Measurements from ENCODE around the gene TMEM129.

Gene TMEM129

DNA sequence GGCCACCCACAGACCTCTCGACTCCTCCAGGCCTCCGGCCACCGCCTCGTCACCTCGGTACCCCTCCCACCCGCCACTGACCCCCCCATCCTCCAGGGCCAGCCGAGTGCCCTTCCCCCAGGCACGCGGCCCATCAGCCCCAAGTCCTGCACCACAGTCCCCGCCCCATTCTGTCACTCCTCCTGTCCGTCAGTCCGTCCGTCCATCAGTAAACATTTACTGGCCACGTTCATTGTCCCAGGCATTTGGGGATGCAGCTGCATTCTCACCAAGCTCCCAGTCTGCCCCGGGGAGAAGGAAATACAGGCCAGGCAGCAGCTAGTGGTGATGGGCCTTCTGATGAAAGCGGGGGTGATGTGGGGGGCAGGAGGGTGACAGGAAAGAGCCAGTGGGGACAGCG, 36.7 kb upstream of the TMEM129 start:
- no peak for DNase-seq (ENCODE audit: extremely low read depth, low read depth)
- TF ChIP-seq, protein P1, sequence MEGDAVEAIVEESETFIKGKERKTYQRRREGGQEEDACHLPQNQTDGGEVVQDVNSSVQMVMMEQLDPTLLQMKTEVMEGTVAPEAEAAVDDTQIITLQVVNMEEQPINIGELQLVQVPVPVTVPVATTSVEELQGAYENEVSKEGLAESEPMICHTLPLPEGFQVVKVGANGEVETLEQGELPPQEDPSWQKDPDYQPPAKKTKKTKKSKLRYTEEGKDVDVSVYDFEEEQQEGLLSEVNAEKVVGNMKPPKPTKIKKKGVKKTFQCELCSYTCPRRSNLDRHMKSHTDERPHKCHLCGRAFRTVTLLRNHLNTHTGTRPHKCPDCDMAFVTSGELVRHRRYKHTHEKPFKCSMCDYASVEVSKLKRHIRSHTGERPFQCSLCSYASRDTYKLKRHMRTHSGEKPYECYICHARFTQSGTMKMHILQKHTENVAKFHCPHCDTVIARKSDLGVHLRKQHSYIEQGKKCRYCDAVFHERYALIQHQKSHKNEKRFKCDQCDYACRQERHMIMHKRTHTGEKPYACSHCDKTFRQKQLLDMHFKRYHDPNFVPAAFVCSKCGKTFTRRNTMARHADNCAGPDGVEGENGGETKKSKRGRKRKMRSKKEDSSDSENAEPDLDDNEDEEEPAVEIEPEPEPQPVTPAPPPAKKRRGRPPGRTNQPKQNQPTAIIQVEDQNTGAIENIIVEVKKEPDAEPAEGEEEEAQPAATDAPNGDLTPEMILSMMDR (IDR thresholded peaks at IDR 0.05; ENCODE audit: low read depth, low read length, missing control alignments) = no peak
- H3K4me3 ChIP-seq (replicated peaks; ENCODE audit: low read depth, low read length) = no peak overlapping the region

DNA sequence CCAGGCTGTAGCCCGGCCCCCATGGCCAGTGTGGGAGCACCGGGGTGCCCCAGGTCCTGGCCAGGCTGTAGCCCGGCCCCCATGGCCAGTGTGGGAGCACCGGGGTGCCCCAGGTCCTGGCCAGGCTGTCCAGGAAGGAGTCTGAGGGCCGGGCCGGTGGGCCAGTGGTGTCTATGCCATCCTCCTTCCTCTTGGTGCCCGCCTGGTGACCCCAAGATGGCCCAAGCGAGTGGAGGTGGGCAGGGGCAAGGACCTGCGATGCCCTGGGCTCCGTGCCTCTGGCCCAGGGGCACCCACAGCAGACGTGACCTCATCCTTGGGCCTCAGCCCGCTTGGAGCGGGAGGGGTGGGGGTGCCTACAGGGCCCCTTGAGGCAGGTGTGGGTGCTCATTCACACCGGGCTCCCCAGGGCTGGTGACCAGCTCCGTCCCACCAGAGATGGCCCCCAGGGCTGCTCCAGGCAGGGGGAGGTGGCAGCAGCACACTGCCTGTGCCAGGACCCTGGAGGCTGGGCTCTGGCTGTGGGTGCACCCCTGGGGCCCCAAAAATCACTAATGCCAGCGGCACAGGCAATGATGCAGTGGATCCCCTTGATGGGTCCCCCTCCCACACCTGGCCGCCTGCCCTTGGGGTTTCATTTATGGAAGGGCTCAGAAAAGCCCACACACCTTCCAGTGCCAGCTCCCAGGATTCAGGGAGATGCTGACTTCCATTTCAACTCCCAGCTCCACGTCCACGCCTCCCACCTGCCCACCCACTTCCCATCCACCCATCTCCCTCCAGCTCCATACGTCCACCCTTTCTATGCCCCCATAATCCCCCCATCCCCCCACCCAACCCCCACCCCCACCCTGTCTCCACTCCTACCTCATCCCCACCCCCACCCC, 36.0 kb upstream of the TMEM129 start:
- TF ChIP-seq, protein P1 (IDR thresholded peaks at IDR 0.05; ENCODE audit: low read depth, low read length, missing control alignments) = no peak
- no peak for DNase-seq (ENCODE audit: extremely low read depth, low read depth)
- no peak overlapping the region for H3K4me3 ChIP-seq (replicated peaks; ENCODE audit: low read depth, low read length)

DNA sequence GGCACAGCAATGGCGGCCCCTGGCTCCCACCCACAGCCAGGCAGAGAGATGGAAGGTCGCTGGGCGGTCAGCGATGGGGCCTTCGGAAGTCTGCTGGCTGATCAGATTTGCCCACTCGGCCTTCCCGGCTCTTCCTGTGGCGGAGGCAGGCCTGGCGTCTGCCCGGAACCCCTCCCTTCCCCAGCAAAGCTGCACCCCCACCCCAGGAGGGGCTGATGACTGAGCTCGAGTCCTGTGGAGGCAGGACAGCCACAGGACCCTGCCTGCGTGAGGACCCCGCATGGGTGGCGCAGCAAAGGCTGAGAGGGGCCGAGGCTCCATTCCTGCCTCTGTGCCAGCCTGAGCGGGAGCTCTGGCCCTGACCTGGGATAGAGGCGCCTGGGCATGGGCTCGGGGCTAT, 35.0 kb upstream of the TMEM129 start:
- no peak for DNase-seq (ENCODE audit: extremely low read depth, low read depth)
- TF ChIP-seq, protein P1 (IDR thresholded peaks at IDR 0.05; ENCODE audit: low read depth, low read length, missing control alignments) = no peak

DNA sequence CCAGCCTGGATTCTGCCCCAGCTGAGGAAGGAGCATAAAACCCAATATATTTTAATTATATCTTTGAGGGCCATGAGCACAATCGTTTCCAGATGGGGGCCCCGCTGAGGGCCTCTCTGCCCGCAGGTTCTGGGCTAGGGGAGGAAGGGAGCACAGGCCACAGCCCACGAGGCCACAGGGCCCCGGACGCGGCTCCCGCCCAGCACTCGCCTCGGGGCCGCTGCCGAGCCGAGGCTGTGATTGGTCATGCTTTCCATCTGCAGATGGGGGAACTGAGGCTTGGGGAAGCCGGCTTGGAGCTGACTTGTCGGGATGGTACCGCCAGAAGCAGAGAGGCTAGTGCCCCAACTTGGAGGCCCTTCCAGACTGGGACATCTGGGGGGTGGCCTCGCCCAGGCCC, 34.2 kb upstream of the TMEM129 start:
- TF ChIP-seq, protein P1 (IDR thresholded peaks at IDR 0.05; ENCODE audit: low read depth, low read length, missing control alignments) = no peak

More for the DNA sequence above, 35.0 kb upstream of the TMEM129 start:
- no peak overlapping the region for H3K4me3 ChIP-seq (replicated peaks; ENCODE audit: low read depth, low read length)

DNA sequence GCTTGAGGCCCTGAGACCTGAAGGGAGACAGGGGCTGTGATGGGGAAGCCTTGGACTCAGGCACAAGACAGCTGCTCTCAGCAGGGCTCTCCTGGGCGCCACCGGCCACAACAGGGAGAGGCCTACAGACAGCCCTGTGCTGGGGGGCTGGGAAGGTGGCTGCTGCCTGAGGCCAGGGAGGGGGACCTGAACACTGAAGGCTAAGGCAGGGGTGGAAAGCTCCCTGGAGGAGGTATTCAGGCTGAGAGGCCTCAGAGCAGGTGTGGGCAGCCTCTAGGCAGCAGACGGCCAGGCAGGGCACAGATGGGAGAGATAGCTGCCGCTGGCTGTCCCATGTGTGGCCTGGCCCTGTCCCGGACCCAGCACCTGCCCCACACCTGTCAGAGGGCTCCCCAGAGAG, 33.2 kb upstream of the TMEM129 start:
- TF ChIP-seq, protein P1 (IDR thresholded peaks at IDR 0.05; ENCODE audit: low read depth, low read length, missing control alignments) = no peak
- DNase-seq (ENCODE audit: extremely low read depth, low read depth) = no peak
- no peak overlapping the region for H3K4me3 ChIP-seq (replicated peaks; ENCODE audit: low read depth, low read length)

More for the DNA sequence above, 34.2 kb upstream of the TMEM129 start:
- no peak for DNase-seq (ENCODE audit: extremely low read depth, low read depth)
- no peak overlapping the region for H3K4me3 ChIP-seq (replicated peaks; ENCODE audit: low read depth, low read length)

DNA sequence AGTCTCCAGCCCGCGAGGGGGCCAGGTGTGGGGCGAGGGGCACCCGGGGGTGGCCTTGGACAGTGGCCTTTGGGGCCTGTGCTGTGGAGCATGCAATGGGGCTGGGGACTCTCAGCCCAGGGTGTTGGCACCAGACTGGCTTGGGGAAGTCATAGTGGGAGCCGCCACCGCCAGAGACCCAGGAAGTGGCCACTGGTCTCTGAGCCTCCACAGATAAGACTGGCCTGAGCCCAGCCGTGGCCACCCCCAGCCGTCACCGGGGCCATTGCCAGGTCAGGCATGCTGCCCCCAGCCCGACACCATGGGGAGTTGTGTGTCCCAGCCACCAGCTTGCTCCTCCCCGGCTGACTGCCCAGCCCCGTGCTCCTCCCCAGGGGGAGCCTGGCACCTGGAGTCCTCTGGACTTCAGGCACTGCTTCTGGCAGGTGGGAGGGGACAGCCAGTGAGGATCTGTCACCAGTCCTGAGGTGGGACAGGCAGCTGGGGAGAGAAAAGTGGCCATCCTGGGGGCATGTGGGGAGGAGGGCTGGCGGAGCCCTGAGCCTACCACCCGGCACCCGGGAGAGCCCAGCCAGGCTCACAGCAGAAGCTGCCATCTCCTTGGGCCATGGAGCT, 32.7 kb upstream of the TMEM129 start:
- no peak for DNase-seq (ENCODE audit: extremely low read depth, low read depth)
- H3K4me3 ChIP-seq (replicated peaks; ENCODE audit: low read depth, low read length) = no peak overlapping the region
- TF ChIP-seq, protein P1 (IDR thresholded peaks at IDR 0.05; ENCODE audit: low read depth, low read length, missing control alignments) = no peak

All from HFF-Myc (cell line).